K562 treated with DMSO at 1 percent for 12 hours (cell line): ENCODE measurements around the gene PGA5. TPM values are rescaled to one million over a fixed set of nuclear protein-coding genes. Genes with fewer than 3 reads are reported as not detected.

ENCODE experiments used
- total RNA-seq: library from RNA; unstranded; fragments of 300-600 nt; gene quantifications from 2 replicates; pipeline ENCODE4 v1.2.3, GENCODE V29; 2022; ENCODE audit not compliant: insufficient read depth

The PGA5 gene
- total RNA-seq: not detected in 2 replicates

GRCh38 chr11:61240875-61241274 lies at the start of gene PGA5:
Gene PGA5, plus strand, starts transcription at chr11:61241175. Its CDS starts 52 bp downstream, at chr11:61241227.

GRCh38 chr11:61202950-61203746 lies 37.8 kb upstream of the PGA5 start, which contains the start of gene PGA3:
Gene PGA3, plus strand, starts transcription at chr11:61203515. Its CDS starts 50 bp downstream, at chr11:61203565.

GRCh38 chr11:61222047-61222446 lies 18.9 kb upstream of the PGA5 start, which contains the start of gene PGA4:
Gene PGA4, plus strand, starts transcription at chr11:61222347. Its CDS starts 54 bp downstream, at chr11:61222401.

GRCh38 chr11:61294717-61295595 lies 54.0 kb downstream of the PGA5 start, which contains the start of gene VWCE:
Gene VWCE, minus strand, starts transcription at chr11:61295316. Its CDS starts 279 bp downstream, at chr11:61295037.

Other genes starting within 250 kb of the PGA5 start
- not detected in 2 replicates for gene CD5, start 138.7 kb upstream of the PGA5 start, total RNA-seq
- gene VPS37C, start 79.7 kb upstream of the PGA5 start, total RNA-seq: 16.5 and 22.7 TPM in 2 replicates
- not detected in 2 replicates for gene PGA3, start 37.7 kb upstream of the PGA5 start, total RNA-seq
- not detected in 2 replicates for gene PGA4, start 18.8 kb upstream of the PGA5 start, total RNA-seq
- gene VWCE, start 54.1 kb downstream of the PGA5 start, total RNA-seq: 1.9 and 2.8 TPM in 2 replicates
- 116 and 164 TPM in 2 replicates for gene DDB1, start 91.9 kb downstream of the PGA5 start, total RNA-seq
- gene TKFC, start 92.1 kb downstream of the PGA5 start, total RNA-seq: 18.6 and 23.8 TPM in 2 replicates
- 69.1 and 92.4 TPM in 2 replicates for gene CYB561A3, start 120.7 kb downstream of the PGA5 start, total RNA-seq
- gene TMEM138, start 121.2 kb downstream of the PGA5 start, total RNA-seq: 25.5 and 31.9 TPM in 2 replicates
- 6.9 and 8.2 TPM in 2 replicates for gene TMEM216, start 151.4 kb downstream of the PGA5 start, total RNA-seq
- gene CPSF7, start 188.8 kb downstream of the PGA5 start, total RNA-seq: 26.9 and 72.1 TPM in 2 replicates
- gene SDHAF2, start 188.9 kb downstream of the PGA5 start, total RNA-seq: 48.0 and 53.6 TPM in 2 replicates